ENCODE data around the gene SNW1. TPM values are rescaled to one million over a fixed set of nuclear protein-coding genes. Genes with fewer than 3 reads are reported as not detected.

Gene SNW1
- total RNA-seq, 2 donors from 2014 or later = 52.5 to 58.1 TPM

- intact Hi-C loops (cut with DNase I) = no loop called here
- no peak for DNase-seq (ENCODE audit: low spot score)
Measured at GRCh38 chr14:77682158-77682553, 78.8 kb downstream of the SNW1 start.

- intact Hi-C loops (cut with DNase I) = no loop called here
- DNase-seq (ENCODE audit: low spot score) = no peak
Measured at GRCh38 chr14:77681196-77682157, 79.5 kb downstream of the SNW1 start.

GRCh38 chr14:77674931-77675330 lies 86.0 kb downstream of the SNW1 start:
- DNase-seq (ENCODE audit: low spot score) = no peak
- intact Hi-C loops (cut with DNase I) = no loop called here

GRCh38 chr14:77673193-77673592 lies 87.8 kb downstream of the SNW1 start:
- DNase-seq (ENCODE audit: low spot score) = no peak
- intact Hi-C loops (cut with DNase I) = no loop called here

Other genes starting within 250 kb of the SNW1 start
- gene SPTLC2, start 144.5 kb downstream of the SNW1 start, total RNA-seq = 10 to 100 TPM; 27.3 to 29.9 TPM
- gene ALKBH1, start 53.1 kb downstream of the SNW1 start, total RNA-seq = 1 to 10 TPM; 6.7 to 8.2 TPM
- gene SLIRP, start 53.1 kb downstream of the SNW1 start, total RNA-seq = 10 to 100 TPM; 87.4 to 89.7 TPM
- 1 to 10 TPM; 5.0 to 6.2 TPM for gene ADCK1, start 39.0 kb upstream of the SNW1 start, total RNA-seq

Data from posterior vena cava (tissue), 2 donors.